ENCODE data around the gene C12orf75. TPM values are rescaled to one million over a fixed set of nuclear protein-coding genes. Genes with fewer than 3 reads are reported as not detected.
A peak's percentile ranks its signal among the peaks of the same experiment; 100 is the strongest.

The C12orf75 gene
- total and polyA plus RNA-seq, 10 of the 15 experiments (the other 5 are each of a cell fraction or from before 2014, with no cell fraction given): 40.7 to 411 (median 159) TPM

DNA sequence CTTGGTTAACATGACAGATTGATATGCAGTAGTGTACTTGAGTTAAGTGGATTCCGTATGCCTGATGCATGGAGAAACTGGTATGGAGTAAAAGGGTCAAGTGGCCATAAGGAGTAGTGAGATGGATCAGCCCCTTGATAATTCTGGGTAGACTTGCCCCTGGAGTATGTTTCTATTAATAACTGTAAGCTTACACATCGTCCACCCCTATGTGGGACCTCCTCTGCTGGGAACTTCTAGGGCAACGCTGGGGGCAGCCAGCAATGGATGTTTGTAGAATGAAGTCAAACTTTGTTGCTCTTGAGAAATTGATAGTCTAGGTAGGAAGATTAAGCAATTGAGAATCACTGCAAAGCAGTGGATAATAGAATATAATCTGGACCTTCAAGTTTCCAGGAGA is 3.5 kb downstream of the C12orf75 start:
- no peak for DNase-seq (ENCODE audit: low read depth, low spot score)
- ChIA-PET RAD21 (ENCODE audit: unreplicated experiment) (interaction anchor here (0.7 to 6.1 kb wide), 3 partner anchors 15 to 23 kb away, joined by 3 to 47 read pairs (median 9); no protein-coding TSS in a partner anchor), POLR2A (interaction anchor here (1.2 to 5.1 kb wide), 3 partner anchors 11 to 22 kb away, joined by 3 to 38 read pairs (median 6); no protein-coding TSS in a partner anchor), CTCF (interaction anchor here (1.0 to 6.5 kb wide), 6 partner anchors 10 to 49 kb away, joined by 3 to 38 read pairs (median 8); no protein-coding TSS in a partner anchor), SMC1A (ENCODE audit: uncharacterized antibody, unreplicated experiment) (interaction anchor here (1.3 to 7.9 kb wide), 6 partner anchors 10 to 34 kb away, joined by 3 to 102 read pairs (median 6); no protein-coding TSS in a partner anchor)
- Histone ChIP-seq H3K9me3 (replicated peaks; ENCODE audit: control insufficient read depth, insufficient read depth, low read length) (no peaks in the 10 kb centered on the region; the same call in 2 of the 3 replicates), H4K20me1 (ENCODE audit: control insufficient read depth, insufficient read depth) (no peaks in the 10 kb centered on the region), H3K4me2 (ENCODE audit: control insufficient read depth, insufficient read depth) (peak overlapping the region; percentile 68), H3K36me3 (ENCODE audit: control insufficient read depth in 2 of 2, insufficient read depth in 2 of 2, low read length in 1 of 2) (no peaks in the 10 kb centered on the region; a peak in 1 of 4 replicates), H3K4me1 (ENCODE audit: control insufficient read depth, insufficient read depth, low read length) (peaks cover 26% of the 10 kb centered on the region), H3K4me3 (peak overlapping the region; percentile 2; the same call in 1 of the 2 replicates), H3K79me2 (ENCODE audit: control insufficient read depth, insufficient read depth, low read length) (peaks cover 76% of the 10 kb centered on the region), H3K27me3 (replicated peaks in 1 of 2; ENCODE audit: control insufficient read depth in 2 of 2, insufficient read depth in 2 of 2, low read length in 1 of 2) (no peaks in the 10 kb centered on the region), H2AFZ (ENCODE audit: control insufficient read depth, low read depth, low read length) (no peak overlapping the region), H3K9ac (ENCODE audit: control insufficient read depth, insufficient read depth, low read length) (no peak overlapping the region), H3K27ac (ENCODE audit: control insufficient read depth, insufficient read depth) (no peak overlapping the region)
- WGBS (ENCODE audit: insufficient coverage, insufficient replicate concordance, low lambda C conversion rate, missing lambda C conversion rate): 52% methylated on average over 3 of the region's 3 CpGs
- no peak for TF ChIP-seq ZBED1 (IDR thresholded peaks at IDR 0.05; ENCODE audit: borderline replicate concordance)
- TF ChIP-seq, protein P1, sequence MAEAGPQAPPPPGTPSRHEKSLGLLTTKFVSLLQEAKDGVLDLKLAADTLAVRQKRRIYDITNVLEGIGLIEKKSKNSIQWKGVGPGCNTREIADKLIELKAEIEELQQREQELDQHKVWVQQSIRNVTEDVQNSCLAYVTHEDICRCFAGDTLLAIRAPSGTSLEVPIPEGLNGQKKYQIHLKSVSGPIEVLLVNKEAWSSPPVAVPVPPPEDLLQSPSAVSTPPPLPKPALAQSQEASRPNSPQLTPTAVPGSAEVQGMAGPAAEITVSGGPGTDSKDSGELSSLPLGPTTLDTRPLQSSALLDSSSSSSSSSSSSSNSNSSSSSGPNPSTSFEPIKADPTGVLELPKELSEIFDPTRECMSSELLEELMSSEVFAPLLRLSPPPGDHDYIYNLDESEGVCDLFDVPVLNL (IDR thresholded peaks at IDR 0.05; ENCODE audit: low read depth, low read length): no peak
- TF ChIP-seq EZH2 (IDR thresholded peaks at IDR 0.05; ENCODE audit: borderline replicate concordance, control insufficient read depth, low read depth, low read length): no peak
- TF ChIP-seq POU2F2 (IDR thresholded peaks at IDR 0.05; ENCODE audit: borderline replicate concordance, low read depth, low read length): no peak
- TF ChIP-seq PAX8 (IDR thresholded peaks at IDR 0.05): no peak
- no peak for TF ChIP-seq MEF2A (IDR thresholded peaks at IDR 0.05; ENCODE audit: insufficient read depth, low read depth, low read length)
- TF ChIP-seq HDAC2 (IDR thresholded peaks at IDR 0.05): no peak
- TF ChIP-seq SMAD5 (IDR thresholded peaks at IDR 0.05; ENCODE audit: low read depth): no peak
- TF ChIP-seq, protein P2, sequence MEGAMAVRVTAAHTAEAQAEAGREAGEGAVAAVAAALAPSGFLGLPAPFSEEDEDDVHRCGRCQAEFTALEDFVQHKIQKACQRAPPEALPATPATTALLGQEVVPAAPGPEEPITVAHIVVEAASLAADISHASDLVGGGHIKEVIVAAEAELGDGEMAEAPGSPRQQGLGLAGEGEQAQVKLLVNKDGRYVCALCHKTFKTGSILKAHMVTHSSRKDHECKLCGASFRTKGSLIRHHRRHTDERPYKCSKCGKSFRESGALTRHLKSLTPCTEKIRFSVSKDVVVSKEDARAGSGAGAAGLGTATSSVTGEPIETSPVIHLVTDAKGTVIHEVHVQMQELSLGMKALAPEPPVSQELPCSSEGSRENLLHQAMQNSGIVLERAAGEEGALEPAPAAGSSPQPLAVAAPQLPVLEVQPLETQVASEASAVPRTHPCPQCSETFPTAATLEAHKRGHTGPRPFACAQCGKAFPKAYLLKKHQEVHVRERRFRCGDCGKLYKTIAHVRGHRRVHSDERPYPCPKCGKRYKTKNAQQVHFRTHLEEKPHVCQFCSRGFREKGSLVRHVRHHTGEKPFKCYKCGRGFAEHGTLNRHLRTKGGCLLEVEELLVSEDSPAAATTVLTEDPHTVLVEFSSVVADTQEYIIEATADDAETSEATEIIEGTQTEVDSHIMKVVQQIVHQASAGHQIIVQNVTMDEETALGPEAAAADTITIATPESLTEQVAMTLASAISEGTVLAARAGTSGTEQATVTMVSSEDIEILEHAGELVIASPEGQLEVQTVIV (IDR thresholded peaks at IDR 0.05; ENCODE audit: borderline replicate concordance, partially characterized antibody): no peak
- no peak for TF ChIP-seq RFX5 (IDR thresholded peaks at IDR 0.05; ENCODE audit: low read depth, low read length)
- no peak for TF ChIP-seq LARP7 (IDR thresholded peaks at IDR 0.05)
- TF ChIP-seq RCOR1 (conservative IDR thresholded peaks at IDR 0.05; ENCODE audit: low read depth, low read length): no peak
- no peak for TF ChIP-seq ATF7 (IDR thresholded peaks at IDR 0.05; ENCODE audit: low read depth)
- no peak for TF ChIP-seq NBN (IDR thresholded peaks at IDR 0.05)
- no peak for FAIRE-seq
- in situ Hi-C loops (cut with MboI): no loop called here
- BruUV-seq (replicated peaks): no TSS peak
- ATAC-seq: no peak
- intact Hi-C loops (cut with micrococcal nuclease; ENCODE audit: unreplicated experiment): loop anchor here (5.0 kb wide), 1 partner anchor 57 kb away; no protein-coding TSS in a partner anchor
